Measurements from ENCODE around the gene ANKRD13D.

ANKRD13D gene

DNA sequence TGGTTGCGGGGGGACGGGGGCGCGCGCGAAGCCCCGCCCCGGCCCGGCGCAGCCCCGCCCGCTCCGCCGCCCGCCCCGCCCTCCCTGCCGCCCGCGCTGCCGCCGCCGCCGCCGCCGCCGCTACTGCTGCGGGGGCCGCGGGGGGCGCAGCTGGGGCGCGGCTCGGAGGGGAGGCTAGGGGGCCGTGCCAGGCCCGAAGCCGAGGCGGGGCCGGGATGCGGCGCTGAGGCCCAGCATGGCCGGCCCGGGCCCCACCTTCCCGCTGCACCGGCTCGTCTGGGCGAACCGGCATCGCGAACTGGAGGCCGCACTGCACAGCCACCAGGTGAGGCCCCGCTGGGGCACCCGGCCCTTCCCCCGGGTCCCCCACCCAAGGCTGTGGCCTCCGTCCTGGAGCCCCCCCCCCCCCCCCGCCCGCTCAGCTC, at the start of gene ANKRD13D:
TSS of gene ANKRD13D (plus strand) at position 78 of the 425 bp plus-strand sequence. CDS start at position 236, 158 bp downstream.
- H3K4me3 Mint-ChIP-seq: peak within 1 kb of the TSS; percentile 93
- peak within 1 kb of the TSS; percentile 97 for H3K27ac Mint-ChIP-seq
- no peaks in the 10 kb centered on the region for H3K27me3 Mint-ChIP-seq
- no peak for DNase-seq (ENCODE audit: low spot score in 2 of 2)
- no peaks in the 10 kb centered on the region for H3K9me3 Mint-ChIP-seq
- no peak for ATAC-seq (ENCODE audit: low read depth)
- H3K4me1 Mint-ChIP-seq: peaks cover 36% of the 10 kb centered on the region
- peaks cover 6% of the 10 kb centered on the region for H3K36me3 Mint-ChIP-seq

DNA sequence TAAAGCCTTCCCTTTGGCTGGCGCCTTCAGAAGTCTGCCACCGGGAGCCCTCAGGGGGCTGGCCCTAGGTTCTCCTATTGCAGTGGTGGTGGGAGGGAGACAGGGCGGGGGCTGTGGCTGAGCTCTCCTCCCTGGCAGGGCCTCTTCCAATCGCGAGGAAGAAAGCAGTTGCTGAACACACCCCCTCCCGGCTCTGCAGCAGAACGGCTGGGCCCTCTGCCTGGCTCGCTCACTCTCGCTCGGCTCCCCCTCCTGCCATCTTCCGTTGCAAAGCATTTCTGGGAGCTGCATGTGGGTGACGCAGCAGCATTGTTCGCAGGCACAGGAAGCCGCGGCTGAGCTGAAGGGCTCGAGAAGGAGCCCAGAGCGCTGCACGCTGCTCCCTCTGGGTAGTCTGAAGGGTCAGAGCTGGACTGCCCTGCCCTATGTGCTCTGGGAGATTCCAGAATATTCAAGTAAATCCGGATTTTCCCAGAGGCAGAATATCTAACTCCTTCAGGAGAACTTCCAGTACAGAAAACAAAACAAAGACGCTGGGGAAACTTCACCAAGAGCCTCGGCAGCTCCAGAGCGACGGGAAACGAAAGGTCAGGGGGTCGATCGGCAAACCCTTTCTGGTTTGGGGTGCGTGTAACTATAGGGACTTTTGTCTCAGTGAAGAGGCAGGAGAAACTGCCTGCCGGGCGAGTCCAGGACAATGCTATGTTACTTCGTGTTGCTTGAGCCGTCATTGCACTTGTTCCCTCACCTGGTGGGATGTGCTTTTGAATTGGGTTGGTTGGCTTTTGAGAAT, 49.1 kb upstream of the ANKRD13D start:
- Mint-ChIP-seq H3K27me3 (no peaks in the 10 kb centered on the region), H3K27ac (peak overlapping the region; percentile 99), H3K36me3 (peaks cover 27% of the 10 kb centered on the region), H3K4me3 (peak overlapping the region; percentile 99), H3K4me1 (peaks cover 40% of the 10 kb centered on the region), H3K9me3 (no peaks in the 10 kb centered on the region)
- ATAC-seq (ENCODE audit: low read depth): peak; percentile 83
- DNase-seq (ENCODE audit: low spot score in 2 of 2): peak; percentile 85 to 92

DNA sequence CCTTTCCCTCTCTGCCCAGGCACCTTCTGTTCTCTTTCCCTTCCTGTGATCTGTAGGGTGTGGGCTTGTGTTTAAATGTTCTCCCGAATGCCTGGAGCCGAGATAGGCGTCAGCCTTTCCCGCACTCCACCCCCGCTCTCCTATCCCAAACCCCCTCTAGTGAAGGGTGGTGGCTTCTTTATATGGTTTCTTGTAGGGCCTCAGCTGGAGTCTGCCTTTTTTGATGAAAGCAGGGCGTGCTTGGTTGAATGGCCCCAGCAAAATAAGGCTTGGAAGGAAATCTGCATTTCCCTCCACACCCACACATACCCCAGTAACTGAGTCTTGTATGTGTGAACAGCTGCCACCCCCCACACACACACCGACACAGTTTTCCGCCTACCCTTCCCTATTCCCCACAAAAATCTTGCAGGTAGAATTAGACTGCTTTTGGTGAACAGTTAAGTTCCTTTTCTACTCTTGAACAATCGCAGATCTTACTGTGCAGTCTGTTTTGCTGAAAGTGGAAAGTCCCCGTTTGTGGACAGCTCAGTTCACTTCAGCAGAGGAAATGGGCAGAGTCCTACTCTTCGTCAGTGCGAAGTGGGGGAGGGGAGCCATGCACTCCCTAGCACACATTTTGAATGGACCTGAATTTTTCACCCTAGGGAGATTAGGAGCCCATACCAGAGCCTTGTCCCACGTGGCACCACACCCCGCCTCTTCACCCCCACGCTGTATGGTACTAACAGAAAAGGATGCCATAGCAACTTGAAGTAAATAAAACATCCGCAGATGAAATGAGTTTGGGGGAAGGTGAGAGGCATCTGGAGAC, 48.3 kb upstream of the ANKRD13D start:
- Mint-ChIP-seq H3K36me3 (peaks cover 34% of the 10 kb centered on the region), H3K4me1 (peaks cover 42% of the 10 kb centered on the region), H3K27me3 (no peaks in the 10 kb centered on the region), H3K9me3 (no peaks in the 10 kb centered on the region), H3K27ac (peak overlapping the region; percentile 99), H3K4me3 (peak overlapping the region; percentile 99)
- ATAC-seq (ENCODE audit: low read depth): peak; percentile 50
- DNase-seq (ENCODE audit: low spot score in 2 of 2): peak; percentile 73 to 78

DNA sequence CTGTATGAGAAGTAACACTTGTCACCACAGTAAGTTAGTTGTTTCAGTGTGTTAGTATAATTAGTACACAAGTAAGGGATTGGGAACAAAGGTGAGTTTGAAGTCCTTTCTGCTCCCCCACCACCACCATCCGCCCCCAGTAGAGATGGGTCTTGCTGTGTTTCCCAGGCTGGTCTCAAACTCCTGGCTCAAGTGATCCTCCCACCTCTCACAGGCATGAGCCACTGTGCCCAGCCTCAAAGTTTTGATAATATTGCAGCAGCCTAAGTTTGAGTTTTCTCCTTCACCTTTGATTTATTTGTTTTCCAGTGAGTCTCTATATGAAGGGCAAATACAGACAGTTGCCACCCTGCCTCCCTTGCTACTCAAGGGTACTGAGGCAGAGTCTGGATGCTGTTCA, 46.6 kb upstream of the ANKRD13D start:
- Mint-ChIP-seq H3K27me3 (no peaks in the 10 kb centered on the region), H3K9me3 (no peaks in the 10 kb centered on the region), H3K36me3 (peaks cover 39% of the 10 kb centered on the region), H3K4me3 (peak overlapping the region; percentile 99), H3K27ac (peak overlapping the region; percentile 99), H3K4me1 (peaks cover 41% of the 10 kb centered on the region)
- DNase-seq (ENCODE audit: low spot score in 2 of 2) (no peak), ATAC-seq (ENCODE audit: low read depth) (no peak)

DNA sequence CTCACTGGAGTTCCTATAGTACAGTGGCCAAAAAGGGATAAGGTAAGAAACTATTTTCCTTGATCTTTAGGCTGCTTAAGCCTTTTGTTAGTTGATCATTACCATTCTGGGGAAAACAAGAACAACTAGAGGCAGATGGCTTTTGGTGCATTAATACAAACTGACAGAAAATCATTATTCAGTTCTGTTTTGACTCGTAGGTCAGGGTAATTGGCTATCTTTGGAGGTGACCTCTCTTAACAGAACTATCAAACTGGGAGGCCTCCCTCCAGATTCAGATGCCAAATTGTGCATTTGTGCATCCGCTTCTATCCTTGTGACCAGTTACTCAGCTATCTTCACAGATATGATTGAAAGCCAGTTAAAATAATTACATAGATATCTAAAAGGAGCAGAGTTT, 46.1 kb upstream of the ANKRD13D start:
- Mint-ChIP-seq H3K4me1 (peaks cover 41% of the 10 kb centered on the region), H3K27me3 (no peaks in the 10 kb centered on the region), H3K4me3 (peak overlapping the region; percentile 99), H3K36me3 (peaks cover 42% of the 10 kb centered on the region), H3K9me3 (no peaks in the 10 kb centered on the region), H3K27ac (peak overlapping the region; percentile 99)
- ATAC-seq (ENCODE audit: low read depth) (no peak), DNase-seq (ENCODE audit: low spot score in 2 of 2) (no peak)

DNA sequence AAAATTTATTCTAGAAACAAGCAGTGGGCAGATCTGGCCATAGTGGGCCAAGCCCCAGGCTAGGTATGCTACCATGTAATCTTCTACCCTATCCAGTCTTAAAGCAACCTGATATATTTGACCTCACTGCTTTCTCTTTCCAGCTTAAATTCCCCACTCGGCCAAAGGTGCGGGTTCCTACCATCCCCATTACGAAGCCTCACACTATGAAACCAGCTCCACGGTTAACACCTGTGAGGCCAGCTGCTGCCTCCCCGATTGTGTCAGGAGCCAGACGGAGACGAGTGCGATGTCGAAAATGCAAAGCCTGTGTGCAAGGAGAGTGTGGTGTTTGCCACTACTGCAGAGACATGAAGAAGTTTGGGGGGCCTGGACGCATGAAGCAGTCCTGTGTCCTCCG, 44.1 kb upstream of the ANKRD13D start:
- Mint-ChIP-seq H3K4me1 (peaks cover 30% of the 10 kb centered on the region), H3K36me3 (peaks cover 56% of the 10 kb centered on the region), H3K27ac (peak overlapping the region; percentile 33), H3K9me3 (no peaks in the 10 kb centered on the region), H3K4me3 (no peak overlapping the region), H3K27me3 (no peaks in the 10 kb centered on the region)
- DNase-seq (ENCODE audit: low spot score in 2 of 2) (no peak), ATAC-seq (ENCODE audit: low read depth) (no peak)

DNA sequence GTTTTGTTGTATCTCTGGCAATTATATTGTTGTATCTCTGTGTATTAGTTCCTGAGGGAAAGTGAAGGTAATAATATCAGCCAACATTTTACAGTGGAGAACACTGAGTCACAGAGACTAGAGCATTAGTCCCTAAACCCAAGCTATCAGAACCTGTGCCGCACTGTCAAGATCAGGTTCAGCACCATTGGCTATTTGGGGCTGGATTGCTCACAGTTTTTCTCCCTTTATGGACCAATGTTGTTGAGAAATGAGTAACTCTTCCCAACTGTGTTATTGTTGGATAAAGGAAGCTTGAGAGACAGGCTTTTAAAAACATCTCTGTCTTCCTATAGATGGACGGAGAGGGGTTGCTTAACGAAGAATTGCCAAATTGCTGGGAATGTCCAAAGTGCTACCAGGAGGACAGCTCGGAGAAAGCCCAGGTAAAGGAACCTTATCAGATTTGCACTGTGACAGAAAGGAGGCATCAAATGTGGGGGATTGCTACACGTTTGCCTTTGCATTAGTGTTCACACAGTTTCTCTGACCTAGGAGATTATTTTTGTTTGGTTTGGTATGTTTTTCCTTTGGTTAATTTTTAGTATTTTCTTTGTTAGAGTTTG, 41.1 kb upstream of the ANKRD13D start:
- Mint-ChIP-seq H3K9me3 (no peaks in the 10 kb centered on the region), H3K27ac (peak overlapping the region; percentile 28), H3K36me3 (peaks cover 49% of the 10 kb centered on the region), H3K27me3 (no peaks in the 10 kb centered on the region), H3K4me1 (peaks cover 16% of the 10 kb centered on the region), H3K4me3 (no peak overlapping the region)
- no peak for ATAC-seq (ENCODE audit: low read depth)
- DNase-seq (ENCODE audit: low spot score in 2 of 2): no peak

DNA sequence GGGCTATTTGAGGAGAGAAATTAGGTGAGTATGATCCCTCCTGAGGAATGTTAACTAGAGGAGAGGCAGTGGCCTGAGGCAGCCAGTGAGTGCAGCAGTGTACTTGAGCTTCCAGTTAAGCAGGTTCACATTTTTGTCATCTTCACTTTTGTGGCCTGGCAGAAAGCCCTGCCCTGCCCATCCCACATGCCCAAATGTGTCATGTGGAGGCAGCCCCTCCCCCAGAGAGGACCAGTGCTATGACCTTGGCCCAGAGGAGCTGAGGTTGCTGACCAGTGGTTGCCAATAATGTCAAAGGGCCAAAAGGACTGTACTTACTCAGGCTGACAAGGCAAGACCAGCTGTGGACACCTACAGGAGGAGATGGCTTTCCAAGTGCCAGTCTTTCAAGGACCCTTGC, 40.5 kb upstream of the ANKRD13D start:
- no peak for DNase-seq (ENCODE audit: low spot score in 2 of 2)
- Mint-ChIP-seq H3K4me1 (peaks cover 20% of the 10 kb centered on the region), H3K36me3 (peaks cover 51% of the 10 kb centered on the region), H3K4me3 (no peak overlapping the region), H3K27ac (peak overlapping the region; percentile 28), H3K9me3 (no peaks in the 10 kb centered on the region), H3K27me3 (no peaks in the 10 kb centered on the region)
- ATAC-seq (ENCODE audit: low read depth): no peak

DNA sequence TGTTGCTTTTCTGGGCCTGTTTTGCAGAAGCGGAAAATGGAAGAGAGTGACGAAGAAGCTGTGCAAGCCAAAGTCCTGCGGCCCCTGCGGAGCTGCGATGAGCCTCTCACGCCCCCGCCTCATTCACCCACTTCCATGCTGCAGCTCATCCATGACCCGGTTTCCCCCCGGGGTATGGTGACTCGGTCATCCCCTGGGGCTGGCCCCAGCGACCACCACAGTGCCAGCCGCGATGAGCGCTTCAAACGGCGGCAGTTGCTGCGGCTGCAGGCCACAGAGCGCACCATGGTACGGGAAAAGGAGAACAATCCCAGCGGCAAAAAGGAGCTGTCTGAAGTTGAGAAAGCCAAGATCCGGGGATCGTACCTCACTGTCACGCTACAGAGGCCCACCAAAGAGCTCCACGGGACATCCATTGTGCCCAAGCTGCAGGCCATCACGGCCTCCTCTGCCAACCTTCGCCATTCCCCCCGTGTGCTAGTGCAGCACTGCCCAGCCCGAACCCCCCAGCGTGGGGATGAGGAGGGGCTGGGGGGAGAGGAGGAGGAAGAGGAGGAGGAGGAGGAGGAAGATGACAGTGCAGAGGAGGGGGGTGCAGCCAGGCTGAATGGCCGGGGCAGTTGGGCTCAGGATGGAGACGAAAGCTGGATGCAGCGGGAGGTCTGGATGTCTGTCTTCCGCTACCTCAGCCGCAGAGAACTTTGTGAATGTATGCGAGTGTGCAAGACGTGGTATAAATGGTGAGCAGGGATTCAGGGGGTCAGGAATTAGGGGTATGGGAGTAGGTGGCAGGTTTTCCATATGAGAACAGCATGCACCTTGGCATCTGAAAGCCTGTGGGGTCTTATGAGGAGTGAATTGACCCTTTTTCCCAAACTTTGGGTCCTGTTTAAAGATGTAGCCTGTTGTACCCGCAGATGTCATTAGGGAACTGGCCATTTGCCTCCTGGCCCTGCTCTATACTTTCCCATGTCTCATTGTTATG, 38.8 kb upstream of the ANKRD13D start:
- DNase-seq (ENCODE audit: low spot score in 2 of 2) (no peak), ATAC-seq (ENCODE audit: low read depth) (no peak)
- no peaks in the 10 kb centered on the region for H3K9me3 Mint-ChIP-seq
- H3K4me1 Mint-ChIP-seq: peaks cover 14% of the 10 kb centered on the region
- H3K36me3 Mint-ChIP-seq: peaks cover 52% of the 10 kb centered on the region
- no peak overlapping the region for H3K4me3 Mint-ChIP-seq
- peak overlapping the region; percentile 69 for H3K27ac Mint-ChIP-seq
- no peaks in the 10 kb centered on the region for H3K27me3 Mint-ChIP-seq

DNA sequence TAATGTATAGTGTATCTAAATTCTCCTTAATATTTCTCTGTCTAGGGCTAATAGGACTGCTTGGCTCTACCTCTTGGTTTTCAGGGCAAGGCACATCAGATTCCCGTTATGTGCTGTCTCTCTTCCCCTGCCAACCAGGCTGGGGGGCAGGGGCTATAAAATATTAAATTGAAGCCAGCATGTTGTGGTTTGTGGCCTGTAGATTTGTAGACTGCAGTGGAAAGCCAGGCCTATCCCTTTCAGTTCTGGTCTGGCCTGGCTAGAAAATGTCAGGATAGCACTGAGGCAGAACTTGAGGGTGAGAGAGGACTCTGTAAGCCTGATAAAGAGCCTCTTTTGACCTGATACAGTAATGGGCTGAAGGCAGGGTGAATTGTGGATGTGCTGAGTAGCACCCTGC, 37.3 kb upstream of the ANKRD13D start:
- H3K27me3 Mint-ChIP-seq: no peaks in the 10 kb centered on the region
- H3K4me1 Mint-ChIP-seq: peaks cover 19% of the 10 kb centered on the region
- peaks cover 48% of the 10 kb centered on the region for H3K36me3 Mint-ChIP-seq
- no peak for DNase-seq (ENCODE audit: low spot score in 2 of 2)
- ATAC-seq (ENCODE audit: low read depth): no peak
- H3K9me3 Mint-ChIP-seq: no peaks in the 10 kb centered on the region
- H3K27ac Mint-ChIP-seq: no peak overlapping the region
- no peak overlapping the region for H3K4me3 Mint-ChIP-seq

DNA sequence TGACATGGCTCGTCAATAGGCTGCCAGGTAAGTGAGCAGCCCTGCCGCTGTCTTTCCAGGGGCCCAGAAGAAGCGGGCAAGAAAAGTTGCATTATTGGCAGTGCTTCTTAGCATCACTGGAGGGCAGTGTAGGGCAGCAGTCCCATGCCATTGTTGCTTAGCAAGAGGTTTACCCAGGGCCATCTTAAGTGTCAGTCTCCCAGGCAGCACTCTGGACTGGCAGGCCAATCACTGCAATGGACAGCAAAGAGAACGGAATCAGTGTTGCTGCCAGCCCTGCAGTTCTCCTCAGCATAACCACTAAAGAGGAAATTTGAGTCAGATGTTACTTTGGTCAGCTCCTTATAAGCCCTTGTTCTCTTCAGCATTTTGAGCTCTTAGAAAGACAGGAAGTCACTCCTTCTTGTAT, 36.3 kb upstream of the ANKRD13D start:
- Mint-ChIP-seq H3K27me3 (no peaks in the 10 kb centered on the region), H3K36me3 (peaks cover 47% of the 10 kb centered on the region), H3K4me3 (no peak overlapping the region), H3K9me3 (no peaks in the 10 kb centered on the region), H3K4me1 (peaks cover 19% of the 10 kb centered on the region), H3K27ac (peak overlapping the region; percentile 64)
- no peak for DNase-seq (ENCODE audit: low spot score in 2 of 2)
- peak; percentile 75 for ATAC-seq (ENCODE audit: low read depth)

DNA sequence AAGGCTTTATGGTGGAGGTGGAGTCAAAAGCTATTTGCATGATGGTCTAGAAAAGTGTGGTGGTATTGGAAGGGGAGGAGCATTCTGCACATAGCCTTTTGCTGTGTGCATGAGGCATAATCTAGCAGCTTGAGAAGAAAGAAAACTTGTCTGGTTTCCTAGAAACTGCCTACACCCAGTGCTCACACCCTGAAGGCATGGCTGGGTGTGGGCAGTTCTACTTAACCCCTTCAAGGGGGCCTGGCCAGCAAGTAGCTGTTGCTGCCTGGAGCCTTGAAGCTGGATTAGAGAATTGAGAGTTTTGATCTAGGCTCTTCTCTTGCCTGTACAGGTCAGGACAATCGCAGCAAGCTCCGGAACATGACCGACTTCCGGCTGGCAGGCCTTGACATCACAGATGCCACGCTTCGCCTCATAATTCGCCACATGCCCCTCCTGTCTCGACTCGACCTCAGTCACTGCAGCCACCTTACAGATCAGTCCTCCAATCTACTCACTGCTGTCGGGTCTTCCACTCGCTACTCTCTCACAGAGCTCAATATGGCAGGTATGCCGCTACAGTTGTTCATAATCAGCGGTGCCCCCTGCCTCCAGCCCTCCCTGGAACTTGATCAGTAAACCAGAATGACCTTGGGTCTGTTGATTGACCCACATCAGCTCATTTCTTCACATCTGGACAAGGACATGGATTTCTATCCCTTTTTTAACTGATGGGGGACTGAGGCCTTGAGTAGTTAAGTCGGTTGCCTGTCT, 35.1 kb upstream of the ANKRD13D start:
- ATAC-seq (ENCODE audit: low read depth) (no peak), DNase-seq (ENCODE audit: low spot score in 2 of 2) (no peak)
- Mint-ChIP-seq H3K9me3 (no peaks in the 10 kb centered on the region), H3K27me3 (no peaks in the 10 kb centered on the region), H3K4me3 (no peak overlapping the region), H3K27ac (no peak overlapping the region), H3K36me3 (peaks cover 40% of the 10 kb centered on the region), H3K4me1 (peaks cover 19% of the 10 kb centered on the region)

DNA sequence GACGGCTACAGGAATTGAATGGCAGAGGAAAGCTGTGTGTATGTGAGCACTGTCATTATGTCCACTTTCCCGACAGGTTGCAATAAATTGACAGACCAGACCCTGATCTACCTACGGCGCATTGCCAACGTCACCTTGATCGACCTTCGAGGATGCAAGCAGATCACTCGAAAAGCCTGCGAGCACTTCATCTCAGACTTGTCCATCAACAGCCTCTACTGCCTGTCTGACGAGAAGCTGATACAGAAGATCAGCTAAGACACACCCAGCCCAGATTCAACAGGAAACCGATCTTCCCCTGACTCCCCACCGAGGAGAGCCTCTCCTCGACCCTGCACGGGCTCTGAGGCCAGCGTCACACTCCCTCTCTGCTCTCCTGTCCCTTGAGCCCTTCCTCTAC, 34.3 kb upstream of the ANKRD13D start:
- ATAC-seq (ENCODE audit: low read depth): no peak
- Mint-ChIP-seq H3K27ac (no peak overlapping the region), H3K4me3 (no peak overlapping the region), H3K9me3 (no peaks in the 10 kb centered on the region), H3K4me1 (peaks cover 22% of the 10 kb centered on the region), H3K27me3 (no peaks in the 10 kb centered on the region), H3K36me3 (peaks cover 32% of the 10 kb centered on the region)
- no peak for DNase-seq (ENCODE audit: low spot score in 2 of 2)

Data from memory B cell (primary cell).